ENCODE measurements around the gene SLC1A4.

SLC1A4 gene

GRCh38 chr2:64988420-64989125 is 626 bp upstream of the SLC1A4 start:
- peak overlapping the region; percentile 43 for H3K4me3 ChIP-seq (replicated peaks; ENCODE audit: insufficient read depth, low read length)
- no peak; the same call in 1 of the 2 replicates for TF ChIP-seq GABPA (IDR thresholded peaks at IDR 0.05; ENCODE audit: low read depth)
- peak; percentile 38 for TF ChIP-seq REST (IDR thresholded peaks at IDR 0.05; ENCODE audit: insufficient replicate concordance, low read depth)
- no peak for TF ChIP-seq SPI1 (IDR thresholded peaks at IDR 0.05; ENCODE audit: borderline replicate concordance, low read depth)
- TF ChIP-seq POLR2AphosphoS5 (IDR thresholded peaks at IDR 0.05; ENCODE audit: low read depth) = peak; percentile 79
- H3K27ac ChIP-seq (replicated peaks) = peak overlapping the region; percentile 95
- no peaks in the 10 kb centered on the region for H3K27me3 ChIP-seq (ENCODE audit: insufficient read depth, poor library complexity, severe bottlenecking)
- peak; percentile 72 to 77 for DNase-seq (ENCODE audit: low read depth in 1 of 2, low spot score in 1 of 2)

- peak overlapping the region; percentile 86 for H3K27ac ChIP-seq (replicated peaks)
- no peaks in the 10 kb centered on the region for H3K27me3 ChIP-seq (ENCODE audit: insufficient read depth, poor library complexity, severe bottlenecking)
- peak in 1 of 2 experiments; percentile 32 for DNase-seq (ENCODE audit: low read depth in 1 of 2, low spot score in 1 of 2)
- TF ChIP-seq GABPA (IDR thresholded peaks at IDR 0.05; ENCODE audit: low read depth) (no peak), REST (IDR thresholded peaks at IDR 0.05; ENCODE audit: insufficient replicate concordance, low read depth) (peak; percentile 41)
- peak overlapping the region; percentile 88 for H3K4me3 ChIP-seq (replicated peaks; ENCODE audit: insufficient read depth, low read length)
Observed at GRCh38 chr2:64989982-64990614, 899 bp downstream of the SLC1A4 start.

GRCh38 chr2:64990876-64991275 is 1.7 kb downstream of the SLC1A4 start:
- TF ChIP-seq CTCF (IDR thresholded peaks at IDR 0.05; ENCODE audit: insufficient read depth, low read length) = no peak
- no peak for TF ChIP-seq REST (IDR thresholded peaks at IDR 0.05; ENCODE audit: insufficient replicate concordance, low read depth)
- no peak for TF ChIP-seq SPI1 (IDR thresholded peaks at IDR 0.05; ENCODE audit: borderline replicate concordance, low read depth)
- TF ChIP-seq GABPA (IDR thresholded peaks at IDR 0.05; ENCODE audit: low read depth) = no peak
- TF ChIP-seq POLR2AphosphoS5 (IDR thresholded peaks at IDR 0.05; ENCODE audit: low read depth) = no peak
- H3K27ac ChIP-seq (replicated peaks) = peak overlapping the region; percentile 86
- DNase-seq (ENCODE audit: low read depth in 1 of 2, low spot score in 1 of 2) = peak in 1 of 2 experiments; percentile 32
- H3K4me3 ChIP-seq (replicated peaks; ENCODE audit: insufficient read depth, low read length) = peak overlapping the region; percentile 88
- H3K27me3 ChIP-seq (ENCODE audit: insufficient read depth, poor library complexity, severe bottlenecking) = no peaks in the 10 kb centered on the region

GRCh38 chr2:64992218-64992617 is 3.0 kb downstream of the SLC1A4 start:
- TF ChIP-seq CTCF (IDR thresholded peaks at IDR 0.05; ENCODE audit: insufficient read depth, low read length) = no peak
- TF ChIP-seq SPI1 (IDR thresholded peaks at IDR 0.05; ENCODE audit: borderline replicate concordance, low read depth) = no peak
- TF ChIP-seq POLR2AphosphoS5 (IDR thresholded peaks at IDR 0.05; ENCODE audit: low read depth) = no peak
- no peak for TF ChIP-seq REST (IDR thresholded peaks at IDR 0.05; ENCODE audit: insufficient replicate concordance, low read depth)
- no peak for TF ChIP-seq GABPA (IDR thresholded peaks at IDR 0.05; ENCODE audit: low read depth)
- Histone ChIP-seq H3K27me3 (ENCODE audit: insufficient read depth, poor library complexity, severe bottlenecking) (no peaks in the 10 kb centered on the region), H3K27ac (replicated peaks) (no peak overlapping the region), H3K4me3 (replicated peaks; ENCODE audit: insufficient read depth, low read length) (peak overlapping the region; percentile 24)
- DNase-seq (ENCODE audit: low read depth in 1 of 2, low spot score in 1 of 2) = no peak
